H1 (cell line): ENCODE data around the gene CREBBP. TPM values are rescaled to one million over a fixed set of nuclear protein-coding genes. Genes with fewer than 3 reads are reported as not detected.

Experiments
- CBX5 ChIP-seq: fragments of 300-800, 300-1000 bp; sonication (generic); IDR thresholded peaks from 2 replicates; pipeline ENCODE4 v1.7.1; 2016; ENCODE audit warnings: antibody characterized with exemption, low read length, low read depth
- GTF2F1 ChIP-seq: IDR thresholded peaks from 2 replicates; pipeline ENCODE4 v1.6.1; 2012; ENCODE audit warnings: low read depth, low read length, improper control_type of control experiment, borderline replicate concordance
- MAX ChIP-seq: IDR thresholded peaks from 2 replicates; pipeline ENCODE4 v1.6.1; 2012; ENCODE audit warnings: inconsistent platforms
- RAD21 ChIP-seq, 2 experiments: IDR thresholded peaks in 1 of 2; conservative IDR thresholded peaks in 1 of 2; 2 replicates each; pipeline ENCODE4 v1.6.1; 2011; ENCODE audit warnings: low read depth in 2 of 2, low read length in 2 of 2, improper control_type of control experiment in 1 of 2, inconsistent platforms in 1 of 2, mild to moderate bottlenecking in 1 of 2, moderate library complexity in 1 of 2
- polyA plus RNA-seq, 7 experiments: library from polyadenylated mRNA; depleted of rRNA in 3 of 7; stranded (reverse) in 5 of 7; unstranded in 2 of 7; fragments of >200 nt in 5 of 7; fragments of 200-250 nt in 2 of 7; gene quantifications; 1 replicate in 5 of 7; 2 replicates in 1 of 7; 4 replicates in 1 of 7; pipeline versions ENCODE4 v1.2.1 to v1.2.3, GENCODE V29; 2011 to 2013; ENCODE audit warnings: missing spikeins in 2 of 7, mixed read lengths in 2 of 7
- total RNA-seq: library from RNA; stranded (reverse); fragmentation: NEBNext Ultra II Directional; extraction: Animal tissue kit (Norgen Biotek cat#: 25700); gene quantifications from 2 replicates; pipeline ENCODE4 v1.2.1, GENCODE V29; 2021

Gene CREBBP
- total and polyA plus RNA-seq, 2 of the 8 experiments (the other 6 are each of a cell fraction or from before 2014, with no cell fraction given): 10.0 to 60.1 TPM

DNA sequence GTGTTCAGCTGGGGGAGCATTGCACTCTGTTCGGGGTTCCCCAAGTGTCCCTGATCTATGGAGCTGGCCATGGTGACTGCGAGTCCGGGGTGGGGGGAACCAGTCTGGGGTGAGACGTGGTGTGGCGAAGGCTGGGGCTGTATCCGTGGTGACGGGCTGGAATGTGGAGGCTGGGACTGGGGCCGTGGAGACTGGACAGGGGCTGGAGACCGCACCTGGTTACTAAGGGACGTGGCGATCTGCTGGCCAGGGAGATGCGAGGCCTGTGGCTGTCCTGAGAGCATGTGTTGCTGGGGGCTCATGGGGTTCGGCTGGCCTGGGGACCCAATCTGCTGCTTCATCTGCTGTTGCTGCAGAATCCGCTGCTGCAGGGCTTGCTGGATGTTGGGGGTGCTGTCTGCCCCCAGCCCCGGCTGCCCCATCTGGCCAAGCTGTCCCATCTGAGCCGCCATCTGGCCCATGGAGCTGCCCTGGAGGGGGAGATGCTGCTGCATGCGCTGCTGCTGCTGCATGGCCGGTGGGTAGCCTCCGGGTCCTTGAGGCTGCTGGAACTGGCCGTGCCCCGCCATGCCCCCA lies 152.6 kb downstream of the CREBBP start (continued):
- TF ChIP-seq CBX5: no peak
- TF ChIP-seq GTF2F1: no peak
- TF ChIP-seq MAX: no peak
- TF ChIP-seq RAD21 (IDR thresholded peaks at IDR 0.05 in 1 of 2, conservative IDR thresholded peaks at IDR 0.05 in 1 of 2; ENCODE audit: low read depth in 2 of 2, low read length in 2 of 2): no peak
